NCI-H82 (cell line): ENCODE measurements around the gene KDM4D.
"Not testable (repeated sequence)": the region's sequence is repeated elsewhere in the genome, so short reads cannot be mapped to it uniquely, and the experiment has no call there.

Experiments used
- DNase-seq: peaks from one replicate; lab custom pipeline; 2025; lab: John Stamatoyannopoulos, UW

Gene KDM4D

GRCh38 chr11:94973099-94973968 is at the start of gene KDM4D, which contains the start of gene CWC15:
KDM4D (plus strand) TSS chr11:94973709; CDS start chr11:94997373, 23,664 bp downstream.
CWC15 (minus strand) TSS chr11:94973556; CDS start chr11:94972185, 1,371 bp downstream.
- peak; percentile 95 for DNase-seq

- DNase-seq, result no peak
These were observed 49.3 kb upstream of the KDM4D start for GRCh38 chr11:94924171-94924572.

GRCh38 chr11:94924612-94925011 is 48.9 kb upstream of the KDM4D start:
- DNase-seq, result no peak

GRCh38 chr11:94925422-94926270 is 47.9 kb upstream of the KDM4D start:
- DNase-seq, result no peak

GRCh38 chr11:94926271-94926625 is 47.3 kb upstream of the KDM4D start:
- no peak for DNase-seq

DNA sequence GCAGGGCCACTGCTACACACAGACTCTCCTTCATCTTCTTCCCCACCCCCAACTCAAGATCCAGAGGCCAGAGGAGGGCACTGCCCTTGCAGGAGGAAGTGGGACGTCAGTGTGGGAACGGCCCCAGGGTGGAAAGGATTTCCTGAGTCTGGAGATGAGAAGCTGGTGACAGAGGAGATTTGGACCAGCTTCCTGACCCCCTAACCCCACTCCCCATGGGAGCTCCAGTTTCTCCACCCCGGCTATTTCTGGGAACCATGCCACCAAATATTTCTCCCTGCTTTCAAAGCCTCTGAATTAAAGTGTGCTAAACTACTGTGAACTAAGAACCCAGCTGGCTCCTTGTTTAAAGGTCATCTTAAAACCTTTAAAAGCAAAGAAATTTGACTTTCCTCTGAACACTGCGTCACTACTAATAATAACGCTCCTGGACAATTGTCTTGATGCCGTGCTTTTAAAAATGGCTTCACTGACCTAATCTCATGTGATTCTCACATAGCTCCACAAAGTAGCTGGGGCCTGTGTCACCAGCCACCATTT is 46.7 kb upstream of the KDM4D start:
- DNase-seq, result no peak

DNA sequence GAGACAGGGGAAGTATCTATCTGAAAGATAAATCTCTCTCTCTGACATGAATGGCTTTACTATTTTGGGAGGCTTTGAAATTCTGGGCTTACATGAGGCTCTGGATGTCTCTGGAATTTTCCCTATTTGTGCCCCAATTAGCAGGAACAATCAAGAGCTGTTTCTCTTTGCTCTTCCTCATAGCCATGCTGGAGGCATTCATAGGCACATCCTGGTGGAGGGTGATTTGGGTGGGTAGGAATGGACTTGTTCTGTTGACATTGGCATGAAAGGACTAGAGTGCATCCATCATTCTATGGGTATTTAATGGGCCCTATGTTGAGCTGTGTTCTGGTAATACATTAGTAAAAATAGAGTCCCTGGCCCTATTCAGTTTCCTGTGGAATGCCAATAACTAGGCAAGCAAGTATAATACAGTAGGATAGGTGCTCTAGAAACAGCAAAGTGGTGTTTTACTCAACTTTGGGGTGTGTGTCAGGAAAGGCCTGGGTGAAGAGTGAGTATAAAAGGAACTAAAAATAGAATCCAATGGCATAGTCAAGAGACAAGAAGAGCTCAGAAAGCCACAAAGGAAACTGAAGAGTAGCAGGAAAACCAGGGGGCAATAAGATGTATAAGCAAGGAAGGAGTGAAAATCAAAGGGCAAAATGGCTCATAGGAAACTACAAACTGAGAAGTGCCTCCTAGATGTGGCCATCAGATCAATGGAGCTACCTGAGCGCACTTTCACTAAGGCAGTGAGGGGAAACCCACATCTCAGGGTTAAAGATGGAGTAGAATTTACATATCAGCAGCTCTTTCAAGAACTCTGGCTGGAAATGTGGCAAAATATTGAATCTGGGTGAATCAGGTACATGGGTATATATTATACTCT is 45.2 kb upstream of the KDM4D start:
- no peak for DNase-seq

- not testable (repeated sequence) for DNase-seq
These were observed 41.4 kb upstream of the KDM4D start for GRCh38 chr11:94932072-94932471.

DNA sequence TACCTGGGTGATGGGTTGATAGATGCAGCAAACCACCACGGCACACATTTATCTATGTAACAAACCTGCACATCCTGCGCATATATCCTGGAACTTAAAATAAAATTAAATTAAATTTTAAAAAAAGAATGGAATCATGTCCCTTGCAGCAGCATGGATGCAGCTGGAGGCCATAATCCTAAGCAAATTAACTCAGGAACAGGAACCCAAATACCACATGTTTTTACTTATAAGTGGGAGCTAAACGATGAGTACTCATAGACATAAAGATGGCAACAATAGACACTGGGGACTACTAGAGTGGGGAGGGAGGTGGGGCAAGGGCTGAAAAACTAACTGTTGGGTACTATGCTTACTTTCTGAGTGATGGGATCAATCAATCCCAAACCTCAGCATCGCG is 41.0 kb upstream of the KDM4D start:
- no peak for DNase-seq

DNA sequence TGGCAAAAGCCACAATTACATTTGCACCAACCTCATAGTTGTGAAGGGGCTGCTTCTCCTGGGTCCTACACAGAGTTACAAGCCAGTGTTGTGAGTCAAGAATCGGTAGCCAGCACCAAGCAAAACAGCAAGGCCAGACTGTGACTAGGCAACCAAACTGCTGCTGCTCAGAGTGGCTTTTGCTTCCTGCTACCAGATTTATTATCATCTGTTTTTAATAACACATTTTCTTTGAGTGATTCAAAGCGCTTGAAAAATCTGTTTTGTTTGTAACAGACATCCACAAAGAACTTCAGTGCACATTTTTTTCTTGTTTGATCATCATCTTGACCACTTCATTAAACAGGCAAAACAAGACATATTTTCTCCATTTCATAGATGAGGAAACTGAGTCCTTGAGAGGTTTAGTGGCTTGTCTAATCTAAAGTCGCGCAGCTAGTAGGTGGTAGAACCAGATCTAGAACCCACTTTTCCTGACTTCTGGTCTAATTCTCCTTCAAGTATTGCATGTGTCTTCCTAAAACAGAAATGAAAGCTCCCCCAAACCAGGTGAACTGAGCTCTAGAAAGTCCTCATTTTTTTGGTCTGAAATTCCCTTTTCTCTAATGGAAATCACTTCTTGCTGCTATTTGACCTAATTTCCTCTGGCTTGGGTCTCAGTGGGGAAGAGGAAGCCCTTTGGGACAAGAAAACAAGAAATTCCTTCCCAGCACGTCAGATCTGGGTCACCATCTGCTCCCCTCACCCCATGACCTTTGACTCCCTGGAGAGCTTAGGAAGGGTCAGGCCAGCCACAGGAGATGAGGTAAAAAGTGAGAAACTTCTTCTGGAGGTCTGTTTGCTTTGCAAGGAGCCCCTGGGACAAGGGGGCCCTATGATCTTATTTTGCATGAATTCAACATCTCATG is 40.0 kb upstream of the KDM4D start:
- DNase-seq, result no peak

- no peak for DNase-seq
These were observed 39.1 kb upstream of the KDM4D start for GRCh38 chr11:94934362-94934761.

- DNase-seq, result no peak
These were observed 38.7 kb upstream of the KDM4D start for GRCh38 chr11:94934846-94935245.

DNA sequence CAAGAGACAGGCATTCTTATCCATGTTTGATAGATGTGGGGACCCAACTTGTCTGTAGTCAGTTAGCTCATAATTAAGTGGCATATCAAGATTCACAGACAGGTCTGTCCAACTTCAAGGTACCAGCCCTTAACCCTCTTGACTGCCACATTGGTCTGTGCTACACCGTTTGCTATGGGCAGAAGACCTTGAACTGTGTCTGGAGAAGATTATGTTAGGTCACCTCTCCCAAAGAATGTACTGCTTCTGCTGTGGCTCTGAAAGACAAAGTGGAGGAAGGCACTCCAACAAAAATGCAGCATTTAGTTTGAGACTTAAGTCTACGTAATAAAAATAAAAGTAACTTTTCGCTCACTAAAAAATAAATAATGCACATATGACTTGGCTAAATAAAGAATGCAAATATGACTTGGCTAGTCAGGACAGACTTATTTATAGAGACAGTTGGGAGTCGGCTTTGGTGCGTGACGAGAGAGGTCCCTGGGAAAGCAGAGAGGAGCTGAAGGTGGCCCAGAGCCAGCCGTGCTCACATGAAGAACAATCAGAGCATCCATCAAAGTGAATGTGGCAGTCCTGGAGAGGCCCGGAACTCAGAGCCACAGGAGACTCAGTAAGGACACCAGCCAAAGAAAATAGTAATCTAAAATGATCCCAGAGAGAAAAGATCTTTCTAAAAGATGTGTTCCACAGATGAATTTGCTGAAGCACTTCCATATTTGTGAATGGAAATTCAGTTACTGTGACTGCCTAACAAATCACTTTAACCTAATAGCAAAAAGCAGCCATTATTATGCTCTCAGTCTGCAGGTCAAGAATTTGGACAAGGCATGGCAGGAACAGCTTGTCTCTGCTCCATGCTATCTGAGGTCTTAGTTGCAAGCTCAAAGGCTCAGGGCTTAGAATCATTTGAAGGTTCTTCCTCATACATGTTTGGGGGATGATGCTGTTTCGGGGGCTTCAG is 35.1 kb upstream of the KDM4D start:
- no peak for DNase-seq

DNA sequence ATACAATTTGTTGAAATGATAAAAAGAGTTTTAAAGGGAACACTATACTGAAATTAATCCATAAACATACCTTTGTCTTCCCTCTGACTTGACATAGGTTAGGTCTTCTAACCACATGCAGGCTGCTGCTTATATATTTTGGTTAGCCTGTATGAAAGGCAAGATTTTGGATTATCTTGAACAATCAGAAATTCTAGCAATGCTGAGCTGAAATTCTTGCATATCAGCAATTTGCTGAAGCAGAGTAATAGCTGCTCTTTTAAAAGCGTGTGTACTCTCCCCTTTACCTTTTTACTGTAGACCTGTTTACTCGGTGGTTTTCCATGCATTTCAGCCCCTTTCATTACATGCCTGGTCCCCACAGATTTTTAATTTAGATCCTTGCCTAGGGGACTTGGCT is 34.2 kb upstream of the KDM4D start:
- DNase-seq, result no peak

- no peak for DNase-seq
These were observed 32.4 kb upstream of the KDM4D start for GRCh38 chr11:94941131-94941530.

GRCh38 chr11:94946812-94947211 is 26.7 kb upstream of the KDM4D start:
- no peak for DNase-seq

- DNase-seq, result no peak
These were observed 25.4 kb upstream of the KDM4D start for GRCh38 chr11:94948070-94948617.

- DNase-seq, result no peak
These were observed 18.8 kb upstream of the KDM4D start for GRCh38 chr11:94954753-94955152.

- DNase-seq, result no peak
These were observed 16.5 kb upstream of the KDM4D start for GRCh38 chr11:94956963-94957362.
